22Rv1 (cell line): ENCODE measurements around the gene CIDEB.

Source experiments
- H3K27ac ChIP-seq: fragments of 450-650 bp; 2 replicates; pipeline ENCODE4 v1.5.1; 2017
- ZFX ChIP-seq: fragments of 450-650 bp; IDR thresholded peaks from 2 replicates; pipeline ENCODE4 v1.6.1; 2017; ENCODE audit warnings: antibody characterized with exemption, borderline replicate concordance
- TF ChIP-seq, protein P1 (sequence below): fragments of 450-650 bp; IDR thresholded peaks from 2 replicates; pipeline ENCODE4 v1.5.1; 2017; ENCODE audit warnings: mild to moderate bottlenecking

CIDEB gene

DNA sequence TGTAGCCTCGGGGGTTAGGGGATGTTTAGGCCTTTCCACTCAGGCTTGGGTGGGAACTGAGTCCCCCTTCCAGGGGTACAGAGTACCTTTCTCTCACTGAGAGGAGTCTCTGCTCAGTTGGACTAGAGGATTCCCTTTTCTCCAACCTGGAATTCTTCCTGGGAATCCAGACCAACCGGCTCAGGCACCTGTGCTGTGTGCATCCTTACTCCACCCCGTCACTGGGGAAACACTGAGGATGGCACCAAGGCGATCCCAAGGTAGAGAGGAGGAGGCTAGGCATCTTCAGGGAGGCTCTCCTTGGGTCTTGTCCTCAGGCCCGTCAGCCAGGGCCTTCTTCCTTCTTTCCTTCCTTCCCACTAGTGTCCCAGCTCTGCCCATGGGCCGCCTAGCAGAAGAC, 43.9 kb downstream of the CIDEB start:
- no peak for TF ChIP-seq ZFX
- TF ChIP-seq, protein P1, sequence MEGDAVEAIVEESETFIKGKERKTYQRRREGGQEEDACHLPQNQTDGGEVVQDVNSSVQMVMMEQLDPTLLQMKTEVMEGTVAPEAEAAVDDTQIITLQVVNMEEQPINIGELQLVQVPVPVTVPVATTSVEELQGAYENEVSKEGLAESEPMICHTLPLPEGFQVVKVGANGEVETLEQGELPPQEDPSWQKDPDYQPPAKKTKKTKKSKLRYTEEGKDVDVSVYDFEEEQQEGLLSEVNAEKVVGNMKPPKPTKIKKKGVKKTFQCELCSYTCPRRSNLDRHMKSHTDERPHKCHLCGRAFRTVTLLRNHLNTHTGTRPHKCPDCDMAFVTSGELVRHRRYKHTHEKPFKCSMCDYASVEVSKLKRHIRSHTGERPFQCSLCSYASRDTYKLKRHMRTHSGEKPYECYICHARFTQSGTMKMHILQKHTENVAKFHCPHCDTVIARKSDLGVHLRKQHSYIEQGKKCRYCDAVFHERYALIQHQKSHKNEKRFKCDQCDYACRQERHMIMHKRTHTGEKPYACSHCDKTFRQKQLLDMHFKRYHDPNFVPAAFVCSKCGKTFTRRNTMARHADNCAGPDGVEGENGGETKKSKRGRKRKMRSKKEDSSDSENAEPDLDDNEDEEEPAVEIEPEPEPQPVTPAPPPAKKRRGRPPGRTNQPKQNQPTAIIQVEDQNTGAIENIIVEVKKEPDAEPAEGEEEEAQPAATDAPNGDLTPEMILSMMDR = no peak
- H3K27ac ChIP-seq = 0 out of 2 replicates have a peak overlapping the region, but pooled peaks have one; percentile 7

DNA sequence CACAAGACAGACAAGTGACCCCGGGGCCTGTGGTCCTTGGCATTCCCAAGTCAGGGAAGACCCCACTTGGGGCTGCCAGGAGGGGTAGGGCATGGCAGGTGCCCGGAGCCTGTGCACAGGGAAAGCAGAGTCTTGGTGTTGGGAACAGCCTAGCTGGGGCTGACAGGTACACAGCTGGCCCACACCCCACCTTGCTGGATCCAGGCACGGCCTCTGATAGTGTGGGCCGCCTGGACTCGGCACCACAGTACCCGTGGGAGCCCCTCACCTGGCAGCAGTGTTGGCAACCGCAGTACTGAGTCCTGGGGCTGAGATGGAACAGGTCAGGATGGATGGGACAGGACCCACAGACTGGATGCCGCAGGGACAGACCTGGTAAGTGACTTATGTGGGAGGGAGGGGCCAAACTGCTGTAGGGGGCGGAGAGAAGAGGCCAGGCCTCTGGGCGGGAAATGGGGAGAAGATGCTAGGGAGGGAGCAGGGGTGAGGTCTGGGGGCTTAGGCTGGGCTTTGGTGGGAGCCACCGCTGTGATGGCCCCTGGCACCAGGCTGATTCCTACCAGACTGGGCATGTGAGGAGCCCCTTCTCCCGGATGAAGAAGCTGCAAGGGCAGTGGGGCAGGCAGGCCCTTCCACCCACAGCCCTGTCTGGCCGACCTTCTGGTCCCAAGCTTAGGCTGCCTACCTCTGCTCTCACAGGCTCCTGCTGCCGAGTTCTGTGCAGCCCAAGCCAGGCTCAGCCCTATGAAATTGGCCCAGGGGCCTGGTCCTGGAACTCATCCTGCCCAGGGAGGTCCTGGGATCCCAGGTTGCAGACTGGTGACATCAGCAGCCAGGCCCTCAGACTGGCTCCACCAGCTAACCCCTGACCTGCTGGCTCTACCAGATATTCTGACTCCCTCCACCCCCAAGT, 44.7 kb downstream of the CIDEB start, which contains the start of gene TGM1:
Gene TGM1, minus strand, starts transcription at position 357 of the 913 bp plus-strand sequence. CDS start 825 bp downstream, outside the sequence.
- 0 out of 2 replicates have a peak within 1 kb of the TSS, but pooled peaks have one; percentile 7 for H3K27ac ChIP-seq
- TF ChIP-seq ZFX = no peak
- TF ChIP-seq, protein P1 = no peak

DNA sequence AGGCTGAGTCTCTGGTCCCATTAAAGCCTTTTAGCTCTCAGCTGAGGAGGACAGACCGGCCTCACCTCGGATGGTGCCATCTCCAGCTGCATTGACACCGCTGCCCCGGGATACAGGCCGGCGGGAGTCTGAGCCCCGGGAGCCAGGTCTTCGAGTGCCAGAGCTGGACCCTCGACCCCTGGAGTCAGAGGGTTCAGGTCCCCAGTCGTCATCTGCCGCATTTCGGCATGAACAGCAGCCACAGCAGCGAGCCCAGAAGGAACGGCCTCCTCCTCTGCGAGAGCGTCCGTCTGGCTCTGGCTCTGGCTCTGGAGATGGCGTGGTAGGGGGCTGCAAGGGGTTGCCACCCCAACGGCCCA, 45.8 kb downstream of the CIDEB start:
- no peak overlapping the region for H3K27ac ChIP-seq
- no peak for TF ChIP-seq ZFX
- TF ChIP-seq, protein P1 = no peak

DNA sequence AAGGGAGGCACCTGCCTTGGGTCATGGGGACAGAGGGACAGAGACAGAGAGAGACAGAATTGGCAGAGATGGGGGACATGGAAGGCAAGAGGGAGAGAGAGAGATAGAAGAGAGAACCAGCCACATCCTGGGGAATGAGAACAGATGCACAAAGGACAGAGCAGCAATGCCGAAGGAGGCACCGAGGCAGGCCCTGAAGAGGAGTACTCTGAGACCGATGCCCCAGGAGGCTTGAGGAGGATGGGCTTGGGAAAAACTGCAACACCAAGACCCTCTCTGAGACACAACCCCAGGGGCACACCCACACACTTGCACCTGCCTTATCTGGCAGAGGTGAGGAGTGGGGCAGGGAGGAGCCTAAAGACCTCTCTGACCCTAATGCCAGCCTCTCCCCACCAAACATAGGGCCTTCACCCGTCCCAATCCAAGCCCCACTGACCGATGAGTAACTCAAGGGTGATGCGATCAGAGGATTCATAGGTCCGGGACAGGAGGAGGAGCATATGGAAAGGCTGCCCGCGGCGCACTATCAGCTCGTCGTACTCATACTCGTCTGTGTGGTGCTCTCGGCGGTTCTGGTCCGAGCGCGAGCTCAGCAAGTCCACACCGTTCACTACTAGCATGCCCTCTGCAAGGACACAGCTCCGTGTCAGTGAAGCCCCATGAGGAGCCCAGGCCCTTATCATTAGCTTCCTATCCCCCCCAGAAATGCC, 46.4 kb downstream of the CIDEB start:
- no peak overlapping the region for H3K27ac ChIP-seq
- TF ChIP-seq ZFX = no peak
- TF ChIP-seq, protein P1 = no peak

DNA sequence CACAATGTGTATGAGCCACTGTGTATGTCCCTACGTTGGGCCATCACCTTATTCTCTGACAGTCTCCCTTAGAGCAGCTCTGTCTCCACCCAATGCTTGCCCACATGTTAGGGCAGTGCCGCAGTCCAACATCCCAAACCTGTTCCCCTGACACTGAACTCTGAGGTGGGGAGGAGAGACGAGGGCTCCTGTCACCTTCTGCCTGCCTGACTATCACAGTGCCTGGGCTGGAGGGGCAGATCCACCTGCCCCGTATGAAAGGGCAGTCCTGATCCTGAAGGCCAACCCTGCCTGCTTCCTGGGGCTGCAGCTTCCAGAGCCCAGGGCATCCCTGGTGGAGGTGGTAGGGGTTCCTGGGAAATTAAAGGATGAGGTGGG, 47.0 kb downstream of the CIDEB start:
- TF ChIP-seq ZFX = no peak
- TF ChIP-seq, protein P1 = no peak

DNA sequence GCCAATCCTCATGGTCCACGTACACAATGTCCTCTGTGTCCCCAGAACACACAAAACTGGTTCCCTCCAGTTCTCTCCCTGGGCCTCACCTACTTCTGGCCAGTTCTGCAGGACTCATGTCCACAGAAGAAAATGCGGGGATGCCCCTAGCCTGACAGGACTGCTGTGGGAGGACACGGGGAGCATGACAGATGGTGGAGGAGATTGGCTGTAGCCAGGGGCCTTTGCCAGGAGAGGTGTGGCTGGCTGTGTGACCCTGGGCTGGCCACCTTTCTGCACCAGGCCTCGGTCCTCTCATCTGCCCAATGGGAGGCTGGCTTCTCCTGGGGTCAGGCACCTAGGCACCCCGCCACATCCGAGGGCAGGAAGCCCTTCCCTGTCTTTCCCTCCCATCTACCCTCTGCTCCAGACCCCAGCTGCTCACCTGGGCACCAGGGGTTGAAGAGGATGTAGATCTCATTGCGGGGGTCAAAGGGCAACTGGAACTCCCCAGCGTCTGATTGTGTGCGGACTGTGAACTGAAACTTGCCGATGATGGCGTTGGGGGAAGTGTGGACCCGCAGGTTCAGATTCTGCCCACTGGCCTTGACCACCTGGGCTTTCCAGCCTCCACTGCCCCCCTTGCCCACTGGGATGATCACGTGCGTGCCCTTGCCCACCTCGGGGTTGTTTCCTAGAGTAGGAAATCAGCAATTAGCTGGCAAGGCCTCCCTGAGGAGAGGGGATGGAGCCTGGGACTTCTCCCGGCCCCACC, 47.6 kb downstream of the CIDEB start:
- no peak for TF ChIP-seq ZFX
- TF ChIP-seq, protein P1 = no peak
- H3K27ac ChIP-seq = no peak overlapping the region

More for the DNA sequence above, 47.0 kb downstream of the CIDEB start:
- no peak overlapping the region for H3K27ac ChIP-seq
